Gastrocnemius medialis (tissue), 4 donors: Measurements from ENCODE around the gene MADCAM1. TPM values are rescaled to one million over a fixed set of nuclear protein-coding genes. Genes with fewer than 3 reads are reported as not detected.

Source experiments
- ATAC-seq, 2 donors: fragments of 150-250 bp; one replicate each; pipeline ENCODE4 v1.9.1; 2016
- DNase-seq, 2 donors: peaks; one replicate each; pipeline ENCODE4 v3.0.0-alpha.2; 2019
- H3K27ac ChIP-seq, 4 donors: fragments of 200-600 bp; sonication (generic); 1 replicate in 1 of 4; 2 replicates in 3 of 4; pipeline ENCODE4 v1.5.1; 2016 to 2018; ENCODE audit warnings: mild to moderate bottlenecking in 2 of 4, moderate library complexity in 1 of 4
- H3K27me3 ChIP-seq, 3 donors: fragments of 200-600 bp; sonication (generic) in 2 of 3; 1 replicate in 1 of 3; 2 replicates in 2 of 3; pipeline versions ENCODE4 v1.5.1 to v1.6.0; 2016 to 2019; ENCODE audit warnings: mild to moderate bottlenecking in 1 of 3, moderate library complexity in 1 of 3
- H3K36me3 ChIP-seq, 2 donors: fragments of 200-600 bp; sonication (generic) in 1 of 2; one replicate each; pipeline ENCODE4 v1.5.1; 2017 to 2018
- H3K4me1 ChIP-seq, 2 donors: fragments of 200-600 bp; sonication (generic) in 1 of 2; one replicate each; pipeline ENCODE4 v1.5.1; 2016 to 2017; ENCODE audit warnings: mild to moderate bottlenecking in 2 of 2
- H3K4me3 ChIP-seq, 4 donors: fragments of 200-600 bp; sonication (generic) in 3 of 4; 1 replicate in 1 of 4; 2 replicates in 3 of 4; pipeline ENCODE4 v1.5.1; 2016 to 2019; ENCODE audit warnings: mild to moderate bottlenecking in 2 of 4
- H3K9me3 ChIP-seq, 3 donors: fragments of 200-600 bp; sonication (generic) in 2 of 3; 1 replicate in 1 of 3; 2 replicates in 2 of 3; pipeline ENCODE4 v1.5.1; 2016 to 2019
- POLR2A ChIP-seq, 2 donors: fragments of 450-650 bp; IDR thresholded peaks; one replicate each; pipeline ENCODE4 v1.6.1; 2017; ENCODE audit warnings: antibody characterized with exemption in 2 of 2, mild to moderate bottlenecking in 2 of 2, moderate library complexity in 2 of 2
- in situ Hi-C, 4 donors: fragments of 200-750 bp; cut with MboI; loops; one replicate each; pipeline versions ENCODE4 v1.15.0 to v1.8.0; 2017; ENCODE audit warnings: low sequenced_read_pairs in 4 of 4
- intact Hi-C: fragments of 100-400 bp; cut with DNase I; formaldehyde crosslinking; loops from one replicate; pipeline ENCODE4 v1.15.1; 2023; ENCODE audit warnings: low total_unique reads
- total RNA-seq, 4 donors: library from RNA; depleted of rRNA; stranded (reverse); fragments of >200 nt; gene quantifications; one replicate each; pipeline versions ENCODE4 v1.1.0 to v1.2.3, GENCODE V29; 2016
- TF ChIP-seq, protein P1 (sequence below), 5 experiments: fragments of 450-650 bp in 3 of 5; fragments of 200-600 bp in 2 of 5; sonication (generic) in 2 of 5; IDR thresholded peaks in 4 of 5; conservative IDR thresholded peaks in 1 of 5; 1 replicate in 4 of 5; 2 replicates in 1 of 5; pipeline ENCODE4 v1.5.1; 2016 to 2019; ENCODE audit warnings: antibody characterized with exemption in 5 of 5, mild to moderate bottlenecking in 3 of 5, moderate library complexity in 3 of 5

The MADCAM1 gene
- total RNA-seq, 4 donors from 2014 or later, result 0.18 TPM; not detected in 3

DNA sequence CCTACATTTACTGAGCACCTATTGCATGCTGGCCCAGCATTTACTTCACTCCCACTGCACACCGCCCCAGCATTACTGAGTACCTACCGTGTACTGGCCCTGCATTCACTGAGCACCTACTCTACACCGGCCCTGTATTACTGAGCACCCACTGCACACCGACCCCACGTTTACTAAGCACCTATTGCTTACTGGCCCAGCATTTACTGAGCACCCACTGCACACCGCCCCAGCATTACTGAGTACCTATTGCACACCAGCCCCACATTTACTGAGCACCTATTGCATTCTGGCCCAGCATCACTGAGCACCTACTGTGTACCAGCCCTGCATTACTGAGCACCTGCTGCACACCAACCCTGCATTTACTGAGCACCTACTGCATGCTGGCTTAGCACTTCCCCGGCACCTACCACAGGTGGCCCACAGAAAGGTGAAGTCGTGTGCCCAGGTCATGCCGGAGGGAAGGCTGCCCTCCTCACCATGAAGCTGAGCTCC, 17.9 kb downstream of the MADCAM1 start:
- H3K27me3 ChIP-seq, result no peaks in the 10 kb centered on the region
- intact Hi-C loops (no loop called here), in situ Hi-C loops (no loop called here)
- H3K4me3 ChIP-seq, result no peak overlapping the region
- H3K9me3 ChIP-seq, result no peaks in the 10 kb centered on the region
- no peak overlapping the region for H3K27ac ChIP-seq
- no peak for TF ChIP-seq POLR2A (IDR thresholded peaks at IDR 0.05)
- TF ChIP-seq, protein P1, sequence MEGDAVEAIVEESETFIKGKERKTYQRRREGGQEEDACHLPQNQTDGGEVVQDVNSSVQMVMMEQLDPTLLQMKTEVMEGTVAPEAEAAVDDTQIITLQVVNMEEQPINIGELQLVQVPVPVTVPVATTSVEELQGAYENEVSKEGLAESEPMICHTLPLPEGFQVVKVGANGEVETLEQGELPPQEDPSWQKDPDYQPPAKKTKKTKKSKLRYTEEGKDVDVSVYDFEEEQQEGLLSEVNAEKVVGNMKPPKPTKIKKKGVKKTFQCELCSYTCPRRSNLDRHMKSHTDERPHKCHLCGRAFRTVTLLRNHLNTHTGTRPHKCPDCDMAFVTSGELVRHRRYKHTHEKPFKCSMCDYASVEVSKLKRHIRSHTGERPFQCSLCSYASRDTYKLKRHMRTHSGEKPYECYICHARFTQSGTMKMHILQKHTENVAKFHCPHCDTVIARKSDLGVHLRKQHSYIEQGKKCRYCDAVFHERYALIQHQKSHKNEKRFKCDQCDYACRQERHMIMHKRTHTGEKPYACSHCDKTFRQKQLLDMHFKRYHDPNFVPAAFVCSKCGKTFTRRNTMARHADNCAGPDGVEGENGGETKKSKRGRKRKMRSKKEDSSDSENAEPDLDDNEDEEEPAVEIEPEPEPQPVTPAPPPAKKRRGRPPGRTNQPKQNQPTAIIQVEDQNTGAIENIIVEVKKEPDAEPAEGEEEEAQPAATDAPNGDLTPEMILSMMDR (IDR thresholded peaks at IDR 0.05 in 4 of 5, conservative IDR thresholded peaks at IDR 0.05 in 1 of 5), result no peak
- H3K4me1 ChIP-seq, result peaks cover 0 to 6% of the 10 kb centered on the region in 2 donors
- ATAC-seq (no peak), DNase-seq (no peak)
- H3K36me3 ChIP-seq, result peaks cover 0 to 6% of the 10 kb centered on the region in 2 donors

DNA sequence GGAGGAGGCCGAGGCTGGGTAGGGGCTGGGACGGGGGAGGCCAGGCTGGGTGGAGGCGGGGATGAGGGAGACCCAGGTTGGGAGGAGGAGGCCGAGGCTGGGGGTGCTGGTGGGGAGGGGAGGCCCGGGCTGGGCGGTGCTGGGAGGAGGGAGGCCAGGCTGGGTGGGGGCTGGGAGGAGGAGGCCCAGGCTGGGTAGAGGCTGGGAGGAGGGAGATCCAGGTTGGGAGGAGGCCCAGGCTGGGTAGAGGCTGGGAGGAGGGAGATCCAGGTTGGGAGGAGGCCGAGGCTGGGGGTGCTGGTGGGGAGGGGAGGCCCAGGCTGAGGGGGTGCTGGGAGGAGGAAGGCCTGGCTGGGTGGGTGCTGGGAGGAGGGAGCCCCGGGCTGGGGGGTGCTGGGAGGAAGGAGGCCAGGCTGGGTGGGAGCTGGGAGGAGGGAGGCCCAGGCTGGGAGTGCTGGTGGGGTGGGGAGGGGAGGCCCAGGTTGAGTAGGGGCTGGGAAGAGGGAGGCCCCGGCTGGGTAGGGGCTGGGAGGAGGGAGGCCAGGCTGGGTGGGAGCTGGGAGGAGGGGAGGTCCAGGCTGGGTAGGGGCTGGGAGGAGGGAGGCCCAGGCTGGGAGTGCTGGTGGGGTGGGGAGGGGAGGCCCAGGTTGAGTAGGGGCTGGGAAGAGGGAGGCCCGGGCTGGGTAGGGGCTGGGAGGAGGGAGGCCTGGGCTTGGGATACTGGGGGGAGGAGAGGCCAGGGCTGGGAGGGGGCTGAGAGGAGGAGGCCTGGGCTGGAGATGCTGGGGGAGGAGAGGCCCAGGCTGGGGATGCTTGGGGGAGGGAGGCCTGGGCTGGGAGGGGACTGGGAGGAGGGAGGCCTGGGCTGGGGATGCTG, 21.7 kb downstream of the MADCAM1 start:
- TF ChIP-seq, protein P1 (IDR thresholded peaks at IDR 0.05 in 4 of 5, conservative IDR thresholded peaks at IDR 0.05 in 1 of 5), result no peak
- no peak for TF ChIP-seq POLR2A (IDR thresholded peaks at IDR 0.05)
- in situ Hi-C loops, result no loop called here
- ATAC-seq, result no peak
- no peaks in the 10 kb centered on the region for H3K4me1 ChIP-seq
- H3K27me3 ChIP-seq, result no peaks in the 10 kb centered on the region
- no peaks in the 10 kb centered on the region for H3K36me3 ChIP-seq
- H3K9me3 ChIP-seq, result no peaks in the 10 kb centered on the region
- H3K27ac ChIP-seq, result no peak overlapping the region
- no peak overlapping the region for H3K4me3 ChIP-seq
- intact Hi-C loops, result no loop called here
- DNase-seq, result no peak

DNA sequence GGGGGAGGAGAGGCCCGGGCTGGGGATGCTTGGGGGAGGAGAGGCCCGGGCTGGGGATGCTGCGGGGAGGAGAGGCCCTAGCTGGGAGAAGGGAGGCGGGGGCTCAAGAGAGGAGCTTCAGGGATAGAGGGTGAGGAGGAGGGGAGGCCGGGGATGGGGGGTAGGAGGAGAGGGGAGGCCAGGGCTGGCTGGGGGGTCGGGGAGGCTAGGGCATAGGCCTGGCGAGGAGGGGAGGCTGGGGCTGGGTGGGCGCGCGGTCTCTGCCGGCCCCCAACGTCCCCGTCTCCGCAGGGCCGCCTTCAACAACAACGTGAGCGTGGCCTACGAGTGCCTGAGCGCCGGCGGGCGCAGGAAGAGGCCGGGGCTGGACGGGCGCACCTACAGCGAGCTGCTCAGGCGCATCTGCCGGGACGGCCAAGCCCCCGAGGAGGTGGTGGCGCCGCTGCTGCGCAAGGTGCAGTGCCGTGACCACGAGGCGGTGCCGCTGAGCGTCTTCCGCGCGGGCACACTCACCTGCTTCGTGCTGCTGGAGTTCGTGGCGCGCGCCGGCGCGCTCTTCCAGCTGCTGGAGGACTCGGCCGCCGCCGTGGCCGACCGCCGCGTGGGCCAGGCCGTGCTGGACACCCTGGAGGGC, 22.4 kb downstream of the MADCAM1 start:
- H3K27ac ChIP-seq, result no peak overlapping the region
- no peaks in the 10 kb centered on the region for H3K27me3 ChIP-seq
- intact Hi-C loops (no loop called here), in situ Hi-C loops (no loop called here)
- TF ChIP-seq POLR2A (IDR thresholded peaks at IDR 0.05), result no peak
- TF ChIP-seq, protein P1 (IDR thresholded peaks at IDR 0.05 in 4 of 5, conservative IDR thresholded peaks at IDR 0.05 in 1 of 5), result no peak
- no peak for DNase-seq
- H3K4me1 ChIP-seq, result no peaks in the 10 kb centered on the region
- H3K4me3 ChIP-seq, result no peak overlapping the region
- no peaks in the 10 kb centered on the region for H3K36me3 ChIP-seq
- no peak for ATAC-seq
- H3K9me3 ChIP-seq, result no peaks in the 10 kb centered on the region

DNA sequence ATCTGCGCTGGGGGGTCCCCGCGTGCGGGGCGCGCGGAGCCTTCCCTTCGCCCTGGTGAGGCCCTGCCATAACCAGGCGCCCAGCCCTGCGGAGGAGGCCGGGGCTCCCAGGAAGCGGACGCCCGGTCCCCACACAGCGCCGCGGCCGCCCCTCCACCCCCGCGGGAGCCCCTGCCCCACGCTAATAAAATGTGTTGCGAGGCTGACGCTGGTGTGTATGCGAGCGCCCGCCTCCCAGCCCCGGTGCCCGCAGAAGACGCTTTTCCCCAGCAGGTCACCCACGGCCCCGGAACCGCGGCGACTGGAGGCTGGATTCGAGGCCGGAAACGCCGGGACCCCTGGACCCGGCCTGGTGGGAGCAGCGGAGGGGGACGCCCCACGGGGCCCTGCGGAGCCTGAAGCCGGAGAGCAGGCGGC, 23.2 kb downstream of the MADCAM1 start:
- intact Hi-C loops, result no loop called here
- Histone ChIP-seq H3K4me1 (no peaks in the 10 kb centered on the region), H3K36me3 (no peaks in the 10 kb centered on the region), H3K9me3 (no peaks in the 10 kb centered on the region), H3K4me3 (no peak overlapping the region), H3K27me3 (no peaks in the 10 kb centered on the region), H3K27ac (no peak overlapping the region)
- no peak for TF ChIP-seq POLR2A (IDR thresholded peaks at IDR 0.05)
- TF ChIP-seq, protein P1 (IDR thresholded peaks at IDR 0.05 in 4 of 5, conservative IDR thresholded peaks at IDR 0.05 in 1 of 5), result no peak
- ATAC-seq, result no peak
- in situ Hi-C loops, result no loop called here
- no peak for DNase-seq
